Lung (tissue), 12 donors: ENCODE results near the gene CREB5. TPM values are rescaled to one million over a fixed set of nuclear protein-coding genes. Genes with fewer than 3 reads are reported as not detected.

Source experiments
- ATAC-seq: fragments of 200-7000 bp; cut with Tn5 transposase; one replicate; pipeline ENCODE4 v1.9.1; 2020; ENCODE audit warnings: moderate number of reproducible peaks; ENCODE audit not compliant: insufficient read depth, low FRiP score
- DNase-seq, 3 donors: peaks; one replicate each; pipeline ENCODE4 v3.0.0-alpha.2; 2013 to 2017
- H3K27ac ChIP-seq, 2 donors: one replicate each; pipeline ENCODE4 v1.5.1; 2013; ENCODE audit warnings: mild to moderate bottlenecking in 2 of 2, moderate library complexity in 2 of 2, control low read depth in 1 of 2, inconsistent platforms in 1 of 2, low read depth in 1 of 2, low read length in 1 of 2
- H3K27me3 ChIP-seq, 3 donors: one replicate each; pipeline ENCODE4 v1.5.1; 2013; ENCODE audit warnings: low read length in 2 of 3; ENCODE audit not compliant: control insufficient read depth in 3 of 3, insufficient read depth in 3 of 3
- H3K36me3 ChIP-seq, 4 donors: one replicate each; pipeline ENCODE4 v1.5.1; 2013; ENCODE audit warnings: low read length in 4 of 4, mild to moderate bottlenecking in 1 of 4, moderate library complexity in 1 of 4; ENCODE audit not compliant: control insufficient read depth in 4 of 4, insufficient read depth in 4 of 4
- H3K4me1 ChIP-seq, 5 donors: one replicate each; pipeline ENCODE4 v1.5.1; 2013; ENCODE audit warnings: low read length in 5 of 5, mild to moderate bottlenecking in 2 of 5, moderate library complexity in 1 of 5; ENCODE audit not compliant: control insufficient read depth in 5 of 5, insufficient read depth in 5 of 5
- H3K4me3 ChIP-seq: one replicate; pipeline ENCODE4 v1.5.1; 2013; ENCODE audit warnings: mild to moderate bottlenecking, control low read depth, moderate library complexity
- H3K9ac ChIP-seq, 2 donors: one replicate each; pipeline ENCODE4 v1.5.1; 2013; ENCODE audit warnings: low read length in 2 of 2, control low read depth in 1 of 2; ENCODE audit not compliant: insufficient read depth in 1 of 2
- H3K9me3 ChIP-seq, 4 donors: one replicate each; pipeline ENCODE4 v1.5.1; 2013; ENCODE audit warnings: low read length in 3 of 4, mild to moderate bottlenecking in 1 of 4, moderate library complexity in 1 of 4; ENCODE audit not compliant: control insufficient read depth in 4 of 4, insufficient read depth in 3 of 4
- WGBS, 2 donors: extraction: QIAGEN DNeasy Blood & Tissue Kit; methylation state at CpG; one replicate each; pipeline ENCODE4 v1.1.7; 2013; 5-methylcytosine and 5-hydroxymethylcytosine counted together
- polyA plus RNA-seq, 2 donors: library from polyadenylated mRNA; stranded (reverse); fragments of 200-250 nt; gene quantifications; one replicate each; pipeline ENCODE4 v1.2.1, GENCODE V29; 2013
- total RNA-seq, 2 donors: library from RNA; depleted of rRNA in 1 of 2; stranded (reverse); fragments of >200 nt in 1 of 2; gene quantifications; one replicate each; pipeline ENCODE4 v1.2.1, GENCODE V29; 2014 to 2021
- TF ChIP-seq, protein P1 (sequence below): IDR thresholded peaks from 2 replicates; pipeline ENCODE4 v1.5.1; 2012; ENCODE audit warnings: mild to moderate bottlenecking; ENCODE audit errors: control extremely low read depth, extremely low read depth
- donor health status: control.
- donor health status: control.
- donor health status: Bipolar disorder and iron deficiency.
- donor health status: healthy.
- donor health status: DM: yes; HTN: yes; CAD: no.

CREB5 gene
- total and polyA plus RNA-seq, 4 donors = 2.7 to 23.1 (median 9.6) TPM

DNA sequence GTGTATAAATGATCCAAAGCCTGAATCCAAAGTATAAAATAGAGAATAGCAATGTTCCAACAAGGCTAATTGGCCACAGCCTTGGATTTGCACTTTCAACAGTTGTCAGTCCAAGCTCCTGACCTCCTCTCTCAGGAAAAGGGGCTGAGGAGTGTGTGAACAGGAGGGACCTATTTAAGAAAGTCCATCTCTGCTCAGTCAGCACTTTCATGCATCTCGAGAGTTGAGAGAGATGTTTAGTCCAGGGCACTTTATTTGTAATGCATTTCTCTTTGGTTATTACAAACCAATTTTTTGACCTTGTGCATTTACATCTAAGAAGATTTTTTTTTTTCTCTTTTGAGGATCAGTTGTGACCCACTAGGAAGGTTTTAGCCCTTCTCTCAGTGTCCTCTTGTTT, 244.2 kb downstream of the CREB5 start:
- H3K9ac ChIP-seq = no peak overlapping the region
- H3K27ac ChIP-seq = no peak overlapping the region
- no peak for ATAC-seq
- H3K9me3 ChIP-seq = peaks cover 0 to 6% (median 3%) of the 10 kb centered on the region in 4 donors
- WGBS, 2 donors = 98 to 100% methylated on average over 1 of the region's 1 CpG
- TF ChIP-seq, protein P1, sequence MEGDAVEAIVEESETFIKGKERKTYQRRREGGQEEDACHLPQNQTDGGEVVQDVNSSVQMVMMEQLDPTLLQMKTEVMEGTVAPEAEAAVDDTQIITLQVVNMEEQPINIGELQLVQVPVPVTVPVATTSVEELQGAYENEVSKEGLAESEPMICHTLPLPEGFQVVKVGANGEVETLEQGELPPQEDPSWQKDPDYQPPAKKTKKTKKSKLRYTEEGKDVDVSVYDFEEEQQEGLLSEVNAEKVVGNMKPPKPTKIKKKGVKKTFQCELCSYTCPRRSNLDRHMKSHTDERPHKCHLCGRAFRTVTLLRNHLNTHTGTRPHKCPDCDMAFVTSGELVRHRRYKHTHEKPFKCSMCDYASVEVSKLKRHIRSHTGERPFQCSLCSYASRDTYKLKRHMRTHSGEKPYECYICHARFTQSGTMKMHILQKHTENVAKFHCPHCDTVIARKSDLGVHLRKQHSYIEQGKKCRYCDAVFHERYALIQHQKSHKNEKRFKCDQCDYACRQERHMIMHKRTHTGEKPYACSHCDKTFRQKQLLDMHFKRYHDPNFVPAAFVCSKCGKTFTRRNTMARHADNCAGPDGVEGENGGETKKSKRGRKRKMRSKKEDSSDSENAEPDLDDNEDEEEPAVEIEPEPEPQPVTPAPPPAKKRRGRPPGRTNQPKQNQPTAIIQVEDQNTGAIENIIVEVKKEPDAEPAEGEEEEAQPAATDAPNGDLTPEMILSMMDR = no peak
- no peak overlapping the region for H3K4me3 ChIP-seq
- no peaks in the 10 kb centered on the region for H3K36me3 ChIP-seq
- peaks cover 0 to 3% (median 0%) of the 10 kb centered on the region in 5 donors for H3K4me1 ChIP-seq
- no peaks in the 10 kb centered on the region for H3K27me3 ChIP-seq
- no peak for DNase-seq

DNA sequence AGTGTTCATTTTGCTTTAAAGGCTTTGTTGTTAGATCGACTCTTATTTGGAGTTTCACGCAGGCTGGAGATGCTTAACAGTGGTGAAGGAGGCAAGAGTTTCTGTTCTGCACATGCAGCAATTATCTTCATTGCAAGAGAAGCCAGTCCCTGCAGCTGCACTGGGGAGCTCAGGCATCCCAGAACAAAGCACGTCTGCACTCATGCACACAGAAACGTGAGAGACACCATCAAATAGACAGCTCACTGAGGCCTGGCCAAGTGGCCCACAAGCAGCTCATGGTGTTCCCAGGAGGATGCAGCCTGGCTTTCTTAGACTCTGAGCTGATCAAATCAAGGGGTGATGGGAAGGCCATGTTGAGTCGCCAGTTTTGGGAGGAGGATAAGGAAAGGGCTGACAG, 246.1 kb downstream of the CREB5 start:
- DNase-seq (no peak), ATAC-seq (no peak)
- H3K9me3 ChIP-seq = peaks cover 0 to 6% (median 3%) of the 10 kb centered on the region in 4 donors
- H3K27ac ChIP-seq = no peak overlapping the region
- 91 to 92% methylated on average over 5 of the region's 5 CpGs for WGBS, 2 donors
- H3K4me3 ChIP-seq = no peak overlapping the region
- TF ChIP-seq, protein P1 = no peak
- H3K27me3 ChIP-seq = no peaks in the 10 kb centered on the region
- peaks cover 0 to 3% (median 0%) of the 10 kb centered on the region in 5 donors for H3K4me1 ChIP-seq
- no peaks in the 10 kb centered on the region for H3K36me3 ChIP-seq
- no peak overlapping the region for H3K9ac ChIP-seq

DNA sequence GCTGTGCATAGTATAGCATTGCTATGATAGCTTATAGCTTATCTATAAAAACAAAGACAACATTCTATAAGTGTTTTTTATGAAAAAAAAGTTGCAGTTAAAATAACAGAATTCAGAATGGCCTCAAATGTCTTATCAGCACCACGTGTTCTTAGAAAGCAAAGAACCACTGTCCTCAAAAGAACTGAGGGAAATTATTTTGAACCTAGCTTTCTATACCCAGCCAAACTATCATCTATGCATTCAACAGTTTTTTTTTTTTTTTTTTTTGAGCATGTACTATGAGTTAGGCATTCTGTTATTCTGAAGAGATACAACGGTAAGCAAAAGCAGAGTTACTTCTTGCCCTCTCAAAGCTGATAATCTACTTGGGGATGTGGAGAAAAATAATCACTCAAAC, 247.8 kb downstream of the CREB5 start:
- Histone ChIP-seq H3K36me3 (no peaks in the 10 kb centered on the region), H3K27me3 (no peaks in the 10 kb centered on the region), H3K4me1 (peaks cover 0 to 3% (median 0%) of the 10 kb centered on the region in 5 donors), H3K27ac (no peak overlapping the region), H3K4me3 (no peak overlapping the region), H3K9ac (no peak overlapping the region), H3K9me3 (peaks cover 0 to 6% (median 3%) of the 10 kb centered on the region in 4 donors)
- ATAC-seq (no peak), DNase-seq (no peak)
- TF ChIP-seq, protein P1 = no peak
- 83 to 95% methylated on average over 2 of the region's 2 CpGs for WGBS, 2 donors

DNA sequence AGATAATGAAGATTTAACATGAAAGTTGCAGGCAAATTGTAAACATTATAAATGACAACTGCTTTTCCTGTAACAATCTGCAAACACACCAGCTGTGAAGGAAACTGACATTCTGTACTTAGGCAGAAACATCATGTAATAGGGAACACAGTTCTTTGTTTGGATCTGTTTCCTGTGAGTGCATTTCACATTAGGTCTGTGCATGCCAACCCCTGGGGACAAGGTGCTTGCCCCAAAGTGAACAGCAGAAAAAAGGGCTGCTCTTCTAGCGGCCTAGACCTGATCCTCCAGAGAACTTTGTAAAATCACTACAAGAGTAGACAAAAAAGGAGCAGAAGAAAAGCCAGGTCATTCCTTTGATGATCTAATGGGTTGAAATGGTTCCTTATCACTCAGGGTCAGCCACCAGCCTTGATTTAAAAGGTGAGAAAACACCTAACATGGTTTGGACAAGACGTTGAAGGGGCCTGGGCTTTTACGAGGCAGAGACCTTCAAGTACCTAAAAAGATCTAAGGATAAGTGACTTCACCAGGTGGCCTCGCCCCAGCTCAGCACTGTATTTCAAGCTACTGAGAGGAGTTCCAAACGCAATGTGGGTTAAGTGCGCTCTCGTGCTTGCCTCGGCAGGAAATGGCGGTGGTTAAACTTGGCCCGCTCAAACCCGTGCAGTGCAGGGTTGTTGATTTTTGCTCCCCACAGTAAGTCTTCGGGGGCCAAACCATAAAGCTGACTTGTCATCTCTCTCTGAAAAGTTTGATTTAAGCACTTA, 249.7 kb downstream of the CREB5 start:
- Histone ChIP-seq H3K27me3 (no peaks in the 10 kb centered on the region), H3K4me1 (peaks cover 0 to 3% (median 0%) of the 10 kb centered on the region in 5 donors), H3K27ac (no peak overlapping the region), H3K4me3 (no peak overlapping the region), H3K36me3 (no peaks in the 10 kb centered on the region), H3K9me3 (peaks cover 0 to 6% (median 3%) of the 10 kb centered on the region in 4 donors), H3K9ac (no peak overlapping the region)
- peak in 1 of 3 donors; percentile 40 for DNase-seq
- TF ChIP-seq, protein P1 = no peak
- ATAC-seq = no peak
- WGBS, 2 donors = 55 to 62% methylated on average over 12 of the region's 12 CpGs
